WTC11 (cell line): ENCODE data around the gene HOXA9. TPM values are rescaled to one million over a fixed set of nuclear protein-coding genes. Genes with fewer than 3 reads are reported as not detected.

Experiments used
- ATAC-seq: fragments of 200-7000 bp; cut with Tn5 transposase; 2 replicates; pipeline ENCODE4 v1.10.0; 2021; ENCODE audit warnings: mild to moderate bottlenecking, moderate library complexity
- CTCF ChIA-PET: fragments of 300-600 bp; sonication (Branson Sonifier 250); formaldehyde crosslinking; loops from one replicate; lab custom pipeline; 2021; ENCODE audit warnings: antibody characterized with exemption; lab: Charles Lee
- POLR2A ChIA-PET: fragments of 350-600 bp; sonication (Branson Sonifier 250); formaldehyde crosslinking; loops from one replicate; lab custom pipeline; 2021; ENCODE audit warnings: antibody characterized with exemption; lab: Charles Lee
- DNase-seq: peaks from one replicate; pipeline ENCODE4 v3.0.0; 2021; ENCODE audit warnings: low spot score
- H3K27ac Mint-ChIP-seq: 2 replicates; pipeline ENCODE4 v1.8.0; 2021; ENCODE audit warnings: mixed read lengths
- H3K27me3 Mint-ChIP-seq: 2 replicates; pipeline ENCODE4 v1.8.0; 2021; ENCODE audit warnings: low read depth, mild to moderate bottlenecking, moderate library complexity, mixed read lengths
- H3K36me3 Mint-ChIP-seq: 2 replicates; pipeline ENCODE4 v1.8.0; 2021; ENCODE audit warnings: mixed read lengths
- H3K4me1 Mint-ChIP-seq: 2 replicates; pipeline ENCODE4 v1.8.0; 2022; ENCODE audit warnings: mixed read lengths
- H3K4me3 Mint-ChIP-seq: 2 replicates; pipeline ENCODE4 v1.8.0; 2021; ENCODE audit warnings: mild to moderate bottlenecking, moderate library complexity, mixed read lengths
- H3K9me3 Mint-ChIP-seq: 2 replicates; pipeline ENCODE4 v1.8.0; 2021; ENCODE audit warnings: mixed read lengths
- E2F4 ChIP-seq: sonication (generic); formaldehyde crosslinking; IDR thresholded peaks from 2 replicates; pipeline ENCODE4 v1.8.1; 2022; ENCODE audit warnings: low read depth, mild to moderate bottlenecking, moderate library complexity, missing genetic modification reagents, borderline replicate concordance
- FOXJ3 ChIP-seq: sonication (generic); formaldehyde crosslinking; IDR thresholded peaks from 2 replicates; pipeline ENCODE4 v1.9.0; 2021; ENCODE audit warnings: missing genetic modification reagents, mild to moderate bottlenecking, borderline replicate concordance
- GRHL2 ChIP-seq: fragments of 250-450 bp; sonication (Bioruptor Pico); IDR thresholded peaks from 2 replicates; pipeline ENCODE4 v1.8.0; 2022; ENCODE audit warnings: mild to moderate bottlenecking, moderate library complexity; ENCODE audit not compliant: insufficient replicate concordance, severe bottlenecking
- HMGA2 ChIP-seq: fragments of 250-450 bp; sonication (Bioruptor Pico); IDR thresholded peaks from 2 replicates; pipeline ENCODE4 v1.4.0; 2021; ENCODE audit warnings: mild to moderate bottlenecking, moderate library complexity
- MXD4 ChIP-seq: fragments of 250-450 bp; sonication (Bioruptor Pico); IDR thresholded peaks from 2 replicates; pipeline ENCODE4 v1.8.0; 2021; ENCODE audit warnings: mild to moderate bottlenecking, moderate library complexity, borderline replicate concordance
- NFE2L1 ChIP-seq: sonication (generic); formaldehyde crosslinking; IDR thresholded peaks from 2 replicates; pipeline ENCODE4 v1.8.1; 2023; ENCODE audit warnings: missing genetic modification reagents
- NR1H2 ChIP-seq: sonication (generic); formaldehyde crosslinking; IDR thresholded peaks from 2 replicates; pipeline ENCODE4 v1.9.0; 2021; ENCODE audit warnings: mild to moderate bottlenecking, moderate library complexity, missing genetic modification reagents
- PRDM15 ChIP-seq: sonication (generic); formaldehyde crosslinking; IDR thresholded peaks from 2 replicates; pipeline ENCODE4 v1.8.0; 2022; ENCODE audit warnings: missing genetic modification reagents
- RELA ChIP-seq: sonication (generic); formaldehyde crosslinking; IDR thresholded peaks from 2 replicates; pipeline ENCODE4 v1.8.1; 2022; ENCODE audit warnings: missing genetic modification reagents, mild to moderate bottlenecking, borderline replicate concordance
- SMAD3 ChIP-seq: sonication (generic); formaldehyde crosslinking; IDR thresholded peaks from 2 replicates; pipeline ENCODE4 v1.8.0; 2022; ENCODE audit warnings: missing genetic modification reagents, mild to moderate bottlenecking, borderline replicate concordance
- SOX15 ChIP-seq: fragments of 250-450 bp; sonication (Bioruptor Pico); IDR thresholded peaks from 2 replicates; pipeline ENCODE4 v1.9.0; 2021; ENCODE audit warnings: mild to moderate bottlenecking
- USF2 ChIP-seq: sonication (generic); formaldehyde crosslinking; IDR thresholded peaks from 2 replicates; pipeline ENCODE4 v1.8.1; 2023; ENCODE audit warnings: mild to moderate bottlenecking, missing genetic modification reagents, moderate library complexity
- ZNF138 ChIP-seq: sonication (generic); formaldehyde crosslinking; conservative IDR thresholded peaks from 2 replicates; pipeline ENCODE4 v1.8.1; 2022; ENCODE audit warnings: mild to moderate bottlenecking, moderate library complexity, missing genetic modification reagents
- ZNF263 ChIP-seq: sonication (generic); formaldehyde crosslinking; IDR thresholded peaks from 2 replicates; pipeline ENCODE4 v1.8.1; 2022; ENCODE audit warnings: low read depth, mild to moderate bottlenecking, moderate library complexity, missing genetic modification reagents
- ZNF396 ChIP-seq: fragments of 250-450 bp; sonication (Bioruptor Pico); IDR thresholded peaks from 2 replicates; pipeline ENCODE4 v1.8.0; 2021; ENCODE audit warnings: mild to moderate bottlenecking, moderate library complexity, borderline replicate concordance
- total RNA-seq: library from RNA; stranded (reverse); gene quantifications from 3 replicates; pipeline ENCODE4 v1.2.3, GENCODE V29; 2021
- TF ChIP-seq, protein P1 (sequence below): sonication (generic); formaldehyde crosslinking; conservative IDR thresholded peaks from 2 replicates; pipeline ENCODE4 v1.8.1; 2023; ENCODE audit warnings: mild to moderate bottlenecking, low read depth, missing genetic modification reagents, moderate library complexity
- TF ChIP-seq, protein P2 (sequence below): sonication (generic); formaldehyde crosslinking; IDR thresholded peaks from 2 replicates; pipeline ENCODE4 v1.8.0; 2023; ENCODE audit warnings: mild to moderate bottlenecking, missing genetic modification reagents
- TF ChIP-seq, protein P3 (sequence below): fragments of 250-450 bp; sonication (Bioruptor Pico); IDR thresholded peaks from 2 replicates; pipeline ENCODE4 v1.8.0; 2021; ENCODE audit warnings: mild to moderate bottlenecking

HOXA9 gene
- total RNA-seq, 1 experiment from 2014 or later: not detected

GRCh38 chr7:27128776-27129728 is 36.3 kb downstream of the HOXA9 start:
- H3K9me3 Mint-ChIP-seq: no peaks in the 10 kb centered on the region
- no peak for TF ChIP-seq SMAD3
- TF ChIP-seq ZNF263 (CRISPR knock-in tag): no peak
- TF ChIP-seq RELA (CRISPR knock-in tag): no peak
- TF ChIP-seq USF2 (CRISPR knock-in tag): no peak
- TF ChIP-seq FOXJ3: no peak
- no peak for TF ChIP-seq SOX15 (CRISPR knock-in tag)
- TF ChIP-seq, protein P1, sequence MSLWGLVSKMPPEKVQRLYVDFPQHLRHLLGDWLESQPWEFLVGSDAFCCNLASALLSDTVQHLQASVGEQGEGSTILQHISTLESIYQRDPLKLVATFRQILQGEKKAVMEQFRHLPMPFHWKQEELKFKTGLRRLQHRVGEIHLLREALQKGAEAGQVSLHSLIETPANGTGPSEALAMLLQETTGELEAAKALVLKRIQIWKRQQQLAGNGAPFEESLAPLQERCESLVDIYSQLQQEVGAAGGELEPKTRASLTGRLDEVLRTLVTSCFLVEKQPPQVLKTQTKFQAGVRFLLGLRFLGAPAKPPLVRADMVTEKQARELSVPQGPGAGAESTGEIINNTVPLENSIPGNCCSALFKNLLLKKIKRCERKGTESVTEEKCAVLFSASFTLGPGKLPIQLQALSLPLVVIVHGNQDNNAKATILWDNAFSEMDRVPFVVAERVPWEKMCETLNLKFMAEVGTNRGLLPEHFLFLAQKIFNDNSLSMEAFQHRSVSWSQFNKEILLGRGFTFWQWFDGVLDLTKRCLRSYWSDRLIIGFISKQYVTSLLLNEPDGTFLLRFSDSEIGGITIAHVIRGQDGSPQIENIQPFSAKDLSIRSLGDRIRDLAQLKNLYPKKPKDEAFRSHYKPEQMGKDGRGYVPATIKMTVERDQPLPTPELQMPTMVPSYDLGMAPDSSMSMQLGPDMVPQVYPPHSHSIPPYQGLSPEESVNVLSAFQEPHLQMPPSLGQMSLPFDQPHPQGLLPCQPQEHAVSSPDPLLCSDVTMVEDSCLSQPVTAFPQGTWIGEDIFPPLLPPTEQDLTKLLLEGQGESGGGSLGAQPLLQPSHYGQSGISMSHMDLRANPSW (CRISPR knock-in tag): no peak
- TF ChIP-seq ZNF396 (CRISPR knock-in tag): no peak
- TF ChIP-seq E2F4: no peak
- no peak for TF ChIP-seq HMGA2 (CRISPR knock-in tag)
- TF ChIP-seq, protein P2, sequence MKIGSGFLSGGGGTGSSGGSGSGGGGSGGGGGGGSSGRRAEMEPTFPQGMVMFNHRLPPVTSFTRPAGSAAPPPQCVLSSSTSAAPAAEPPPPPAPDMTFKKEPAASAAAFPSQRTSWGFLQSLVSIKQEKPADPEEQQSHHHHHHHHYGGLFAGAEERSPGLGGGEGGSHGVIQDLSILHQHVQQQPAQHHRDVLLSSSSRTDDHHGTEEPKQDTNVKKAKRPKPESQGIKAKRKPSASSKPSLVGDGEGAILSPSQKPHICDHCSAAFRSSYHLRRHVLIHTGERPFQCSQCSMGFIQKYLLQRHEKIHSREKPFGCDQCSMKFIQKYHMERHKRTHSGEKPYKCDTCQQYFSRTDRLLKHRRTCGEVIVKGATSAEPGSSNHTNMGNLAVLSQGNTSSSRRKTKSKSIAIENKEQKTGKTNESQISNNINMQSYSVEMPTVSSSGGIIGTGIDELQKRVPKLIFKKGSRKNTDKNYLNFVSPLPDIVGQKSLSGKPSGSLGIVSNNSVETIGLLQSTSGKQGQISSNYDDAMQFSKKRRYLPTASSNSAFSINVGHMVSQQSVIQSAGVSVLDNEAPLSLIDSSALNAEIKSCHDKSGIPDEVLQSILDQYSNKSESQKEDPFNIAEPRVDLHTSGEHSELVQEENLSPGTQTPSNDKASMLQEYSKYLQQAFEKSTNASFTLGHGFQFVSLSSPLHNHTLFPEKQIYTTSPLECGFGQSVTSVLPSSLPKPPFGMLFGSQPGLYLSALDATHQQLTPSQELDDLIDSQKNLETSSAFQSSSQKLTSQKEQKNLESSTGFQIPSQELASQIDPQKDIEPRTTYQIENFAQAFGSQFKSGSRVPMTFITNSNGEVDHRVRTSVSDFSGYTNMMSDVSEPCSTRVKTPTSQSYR (CRISPR knock-in tag): no peak
- H3K27me3 Mint-ChIP-seq: peaks cover 96% of the 10 kb centered on the region
- no peak for DNase-seq
- H3K27ac Mint-ChIP-seq: no peak overlapping the region
- ChIA-PET CTCF (interaction anchor here (1.1 to 2.6 kb wide), 3 partner anchors 32 to 51 kb away, joined by 5 to 7 read pairs (median 6); no protein-coding TSS in a partner anchor), POLR2A (interaction anchor here (0.5 kb wide), 1 partner anchor 278 kb away, joined by 3 read pairs; no protein-coding TSS in a partner anchor)
- H3K36me3 Mint-ChIP-seq: no peaks in the 10 kb centered on the region; the same call in 1 of the 2 replicates
- peak overlapping the region; percentile 2; the same call in 1 of the 2 replicates for H3K4me3 Mint-ChIP-seq
- peaks cover 12% of the 10 kb centered on the region for H3K4me1 Mint-ChIP-seq
- no peak for ATAC-seq

DNA sequence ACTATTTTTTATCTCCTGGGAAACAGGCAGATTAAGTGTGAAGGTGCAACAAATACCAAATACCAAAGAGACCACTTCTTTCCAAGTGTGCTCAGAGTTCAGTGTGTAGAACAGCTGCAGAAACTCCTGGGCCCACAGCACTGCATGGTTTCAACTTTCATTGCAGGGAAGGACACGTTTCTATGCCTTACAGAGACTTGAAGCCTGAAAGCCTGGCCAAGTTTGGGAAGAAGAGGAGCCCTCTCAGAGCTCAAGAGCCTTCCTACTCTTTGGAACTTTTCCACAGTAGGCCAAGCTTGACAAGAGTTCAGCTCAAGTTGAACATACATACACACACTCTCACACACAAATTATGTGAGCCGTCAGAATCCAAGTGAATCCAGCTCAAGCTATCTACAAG is 37.3 kb downstream of the HOXA9 start:
- no peak overlapping the region for H3K27ac Mint-ChIP-seq
- H3K36me3 Mint-ChIP-seq: no peaks in the 10 kb centered on the region
- DNase-seq: no peak
- H3K9me3 Mint-ChIP-seq: no peaks in the 10 kb centered on the region
- H3K4me1 Mint-ChIP-seq: peaks cover 15% of the 10 kb centered on the region
- POLR2A ChIA-PET: no interaction called here
- no peak overlapping the region for H3K4me3 Mint-ChIP-seq
- H3K27me3 Mint-ChIP-seq: peaks cover 96% of the 10 kb centered on the region
- CTCF ChIA-PET: interaction anchor here (1.1 to 1.5 kb wide), 2 partner anchors 33 to 52 kb away, joined by 5 to 6 read pairs; no protein-coding TSS in a partner anchor
- no peak for ATAC-seq
- TF ChIP-seq MXD4: no peak
- no peak for TF ChIP-seq FOXJ3
- TF ChIP-seq, protein P3, sequence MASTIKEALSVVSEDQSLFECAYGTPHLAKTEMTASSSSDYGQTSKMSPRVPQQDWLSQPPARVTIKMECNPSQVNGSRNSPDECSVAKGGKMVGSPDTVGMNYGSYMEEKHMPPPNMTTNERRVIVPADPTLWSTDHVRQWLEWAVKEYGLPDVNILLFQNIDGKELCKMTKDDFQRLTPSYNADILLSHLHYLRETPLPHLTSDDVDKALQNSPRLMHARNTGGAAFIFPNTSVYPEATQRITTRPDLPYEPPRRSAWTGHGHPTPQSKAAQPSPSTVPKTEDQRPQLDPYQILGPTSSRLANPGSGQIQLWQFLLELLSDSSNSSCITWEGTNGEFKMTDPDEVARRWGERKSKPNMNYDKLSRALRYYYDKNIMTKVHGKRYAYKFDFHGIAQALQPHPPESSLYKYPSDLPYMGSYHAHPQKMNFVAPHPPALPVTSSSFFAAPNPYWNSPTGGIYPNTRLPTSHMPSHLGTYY (CRISPR knock-in tag): no peak
- TF ChIP-seq NR1H2 (CRISPR knock-in tag): no peak
- TF ChIP-seq GRHL2: no peak
- TF ChIP-seq NFE2L1 (CRISPR knock-in tag): no peak
- no peak for TF ChIP-seq PRDM15 (CRISPR knock-in tag)
- TF ChIP-seq ZNF138 (CRISPR knock-in tag): no peak
- TF ChIP-seq RELA (CRISPR knock-in tag): no peak
